Measurements from ENCODE around the gene ZNF490. TPM values are rescaled to one million over a fixed set of nuclear protein-coding genes. Genes with fewer than 3 reads are reported as not detected.
"Not testable (repeated sequence)": the region's sequence is repeated elsewhere in the genome, so short reads cannot be mapped to it uniquely, and the experiment has no call there.

The ZNF490 gene
- total and polyA plus RNA-seq, 10 of the 15 experiments (the other 5 are each of a cell fraction or from before 2014, with no cell fraction given), result 0.57 to 8.4 (median 3.2) TPM

DNA sequence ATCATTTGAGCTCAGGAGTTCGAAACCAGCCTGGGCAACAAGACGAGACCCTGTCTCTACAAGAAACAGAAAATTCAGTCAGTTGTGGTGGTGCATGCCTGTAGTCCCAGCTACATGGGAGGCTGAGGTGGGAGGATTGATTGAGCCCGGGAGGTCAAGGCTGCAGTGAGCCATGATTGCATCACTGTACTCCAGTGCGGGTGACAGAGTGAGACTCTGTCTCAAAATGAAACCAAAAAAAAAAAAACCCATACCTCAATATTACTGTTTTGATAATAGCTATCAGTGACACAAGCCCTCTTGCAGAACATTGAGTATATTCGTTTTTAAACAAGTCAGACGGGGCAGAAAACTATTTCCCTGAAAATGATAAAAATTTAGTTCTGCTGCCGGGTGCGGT lies 16.3 kb upstream of the ZNF490 start:
- H3K4me3 ChIP-seq, result no peak overlapping the region
- H3K27me3 ChIP-seq (replicated peaks in 1 of 2; ENCODE audit: control insufficient read depth in 2 of 2, insufficient read depth in 2 of 2, low read length in 1 of 2), result no peaks in the 10 kb centered on the region
- peaks cover 10 to 33% of the 10 kb centered on the region in 2 experiments for H3K36me3 ChIP-seq (ENCODE audit: control insufficient read depth in 2 of 2, insufficient read depth in 2 of 2, low read length in 1 of 2)
- peaks cover 42% of the 10 kb centered on the region for H3K9me3 ChIP-seq (replicated peaks; ENCODE audit: control insufficient read depth, insufficient read depth, low read length)
- peaks cover 3% of the 10 kb centered on the region for H3K79me2 ChIP-seq (ENCODE audit: control insufficient read depth, insufficient read depth, low read length)
- in situ Hi-C loops (cut with MboI) (no loop called here), intact Hi-C loops (cut with micrococcal nuclease; ENCODE audit: unreplicated experiment) (no loop called here)
- FAIRE-seq, result no peak
- no TSS peak for BruUV-seq (replicated peaks)
- H3K27ac ChIP-seq (ENCODE audit: control insufficient read depth, insufficient read depth), result no peak overlapping the region
- H3K4me2 ChIP-seq (ENCODE audit: control insufficient read depth, insufficient read depth), result no peak overlapping the region
- TF ChIP-seq TAF1 (IDR thresholded peaks at IDR 0.05; ENCODE audit: borderline replicate concordance, low read depth, low read length), result no peak
- H2AFZ ChIP-seq (ENCODE audit: control insufficient read depth, low read depth, low read length), result no peak overlapping the region
- DNase-seq (ENCODE audit: low read depth, low spot score), result no peak
- no peak overlapping the region for H3K9ac ChIP-seq (ENCODE audit: control insufficient read depth, insufficient read depth, low read length)
- ChIA-PET RAD21 (ENCODE audit: unreplicated experiment) (no interaction called here), POLR2A (no interaction called here), CTCF (interaction anchor here (0.7 to 0.9 kb wide), 2 partner anchors 13 to 100 kb away, joined by 3 read pairs; no protein-coding TSS in a partner anchor), SMC1A (ENCODE audit: uncharacterized antibody, unreplicated experiment) (interaction anchor here (0.6 to 1.0 kb wide), 2 partner anchors 21 to 36 kb away, joined by 3 read pairs; no protein-coding TSS in a partner anchor)
- H3K4me1 ChIP-seq (ENCODE audit: control insufficient read depth, insufficient read depth, low read length), result no peaks in the 10 kb centered on the region
- H4K20me1 ChIP-seq (ENCODE audit: control insufficient read depth, insufficient read depth), result no peaks in the 10 kb centered on the region
- no peak for ATAC-seq
- 48% methylated on average over 8 of the region's 8 CpGs for WGBS (ENCODE audit: insufficient coverage, insufficient replicate concordance, low lambda C conversion rate, missing lambda C conversion rate)

- RAD21 ChIA-PET (ENCODE audit: unreplicated experiment), result interaction anchor here (0.8 kb wide), 1 partner anchor 10 kb away, joined by 3 read pairs; no protein-coding TSS in a partner anchor
These were observed 12.9 kb upstream of the ZNF490 start for GRCh38 chr19:12623361-12624031.

GRCh38 chr19:12621253-12622024 lies 10.8 kb upstream of the ZNF490 start:
- 91% methylated on average over 8 of the region's 26 CpGs for WGBS (ENCODE audit: insufficient coverage, insufficient replicate concordance, low lambda C conversion rate, missing lambda C conversion rate)
- H2AFZ ChIP-seq (ENCODE audit: control insufficient read depth, low read depth, low read length); H3K4me1 ChIP-seq (ENCODE audit: control insufficient read depth, insufficient read depth, low read length); RAD21 ChIA-PET (ENCODE audit: unreplicated experiment); FAIRE-seq; POLR2A ChIA-PET; H3K27me3 ChIP-seq (replicated peaks in 1 of 2; ENCODE audit: control insufficient read depth in 2 of 2, insufficient read depth in 2 of 2, low read length in 1 of 2); H3K36me3 ChIP-seq (ENCODE audit: control insufficient read depth in 2 of 2, insufficient read depth in 2 of 2, low read length in 1 of 2); H4K20me1 ChIP-seq (ENCODE audit: control insufficient read depth, insufficient read depth); intact Hi-C loops (cut with micrococcal nuclease; ENCODE audit: unreplicated experiment); H3K27ac ChIP-seq (ENCODE audit: control insufficient read depth, insufficient read depth); BruUV-seq (replicated peaks); in situ Hi-C loops (cut with MboI); SMC1A ChIA-PET (ENCODE audit: uncharacterized antibody, unreplicated experiment); H3K4me2 ChIP-seq (ENCODE audit: control insufficient read depth, insufficient read depth); H3K4me3 ChIP-seq; DNase-seq (ENCODE audit: low read depth, low spot score); H3K9ac ChIP-seq (ENCODE audit: control insufficient read depth, insufficient read depth, low read length); CTCF ChIA-PET; ATAC-seq: not testable (repeated sequence)
- Histone ChIP-seq H3K79me2 (ENCODE audit: control insufficient read depth, insufficient read depth, low read length) (peaks cover 36% of the 10 kb centered on the region), H3K9me3 (replicated peaks; ENCODE audit: control insufficient read depth, insufficient read depth, low read length) (peaks cover 17% of the 10 kb centered on the region)

More at GRCh38 chr19:12623361-12624031, 12.9 kb upstream of the ZNF490 start:
- no peak for FAIRE-seq
- ChIA-PET CTCF (interaction anchor here (0.6 kb wide), 1 partner anchor 15 kb away, joined by 3 read pairs; no protein-coding TSS in a partner anchor), POLR2A (interaction anchor here (0.7 to 1.4 kb wide), 4 partner anchors 10 to 49 kb away, joined by 3 to 6 read pairs (median 4); partner anchors contain the start of genes ZNF490 and ZNF791), SMC1A (ENCODE audit: uncharacterized antibody, unreplicated experiment) (interaction anchor here (0.9 to 1.9 kb wide), 3 partner anchors 10 to 16 kb away, joined by 3 to 9 read pairs (median 3); no protein-coding TSS in a partner anchor)
- no peak overlapping the region for H3K9ac ChIP-seq (ENCODE audit: control insufficient read depth, insufficient read depth, low read length)
- in situ Hi-C loops (cut with MboI), result no loop called here
- H3K27me3 ChIP-seq (replicated peaks in 1 of 2; ENCODE audit: control insufficient read depth in 2 of 2, insufficient read depth in 2 of 2, low read length in 1 of 2), result no peaks in the 10 kb centered on the region
- no TSS peak for BruUV-seq (replicated peaks)
- H3K4me3 ChIP-seq, result no peak overlapping the region
- H3K4me1 ChIP-seq (ENCODE audit: control insufficient read depth, insufficient read depth, low read length), result peaks cover 3% of the 10 kb centered on the region; the same call in 1 of the 2 replicates
- WGBS (ENCODE audit: insufficient coverage, insufficient replicate concordance, low lambda C conversion rate, missing lambda C conversion rate), result 99% methylated on average over 4 of the region's 4 CpGs
- H3K79me2 ChIP-seq (ENCODE audit: control insufficient read depth, insufficient read depth, low read length), result peaks cover 20% of the 10 kb centered on the region
- no peak for DNase-seq (ENCODE audit: low read depth, low spot score)
- no peaks in the 10 kb centered on the region for H4K20me1 ChIP-seq (ENCODE audit: control insufficient read depth, insufficient read depth)
- no peak overlapping the region for H3K27ac ChIP-seq (ENCODE audit: control insufficient read depth, insufficient read depth)
- no peak for TF ChIP-seq POLR2AphosphoS5 (IDR thresholded peaks at IDR 0.05; ENCODE audit: low read length)
- TF ChIP-seq ATF7 (IDR thresholded peaks at IDR 0.05; ENCODE audit: low read depth), result peak; percentile 31; the same call in 1 of the 2 replicates
- TF ChIP-seq SUPT20H (IDR thresholded peaks at IDR 0.05; ENCODE audit: borderline replicate concordance, control insufficient read depth, low read depth, low read length), result no peak
- TF ChIP-seq IKZF2 (IDR thresholded peaks at IDR 0.05), result no peak
- intact Hi-C loops (cut with micrococcal nuclease; ENCODE audit: unreplicated experiment), result no loop called here
- H3K9me3 ChIP-seq (replicated peaks; ENCODE audit: control insufficient read depth, insufficient read depth, low read length), result peaks cover 35% of the 10 kb centered on the region
- no peak overlapping the region for H2AFZ ChIP-seq (ENCODE audit: control insufficient read depth, low read depth, low read length)
- no peak overlapping the region for H3K4me2 ChIP-seq (ENCODE audit: control insufficient read depth, insufficient read depth)
- H3K36me3 ChIP-seq (ENCODE audit: control insufficient read depth in 2 of 2, insufficient read depth in 2 of 2, low read length in 1 of 2), result peaks cover 10 to 23% of the 10 kb centered on the region in 2 experiments
- no peak for ATAC-seq

All from GM12878 (cell line).